ENCODE data around the gene CD28. TPM values are rescaled to one million over a fixed set of nuclear protein-coding genes. Genes with fewer than 3 reads are reported as not detected.

The CD28 gene
- total and polyA plus RNA-seq, 2 donors from 2014 or later: 0.37 to 4.7 TPM

- Histone ChIP-seq H3K9me3 (ENCODE audit: control insufficient read depth in 2 of 3, insufficient read depth in 1 of 3, low read length in 3 of 3) (no peaks in the 10 kb centered on the region), H3K4me3 (ENCODE audit: low read length in 3 of 3) (no peak overlapping the region), H3K9ac (ENCODE audit: low read length in 3 of 3) (no peak overlapping the region), H3K27me3 (ENCODE audit: control insufficient read depth, insufficient read depth, low read length) (no peaks in the 10 kb centered on the region), H3K27ac (ENCODE audit: low read depth in 2 of 2, low read length in 2 of 2) (no peak overlapping the region), H3K4me1 (ENCODE audit: control insufficient read depth in 2 of 3, insufficient read depth in 2 of 3, low read depth in 1 of 3, low read length in 3 of 3) (no peaks in the 10 kb centered on the region), H3K36me3 (ENCODE audit: control insufficient read depth in 2 of 3, insufficient read depth in 3 of 3, low read length in 3 of 3) (no peaks in the 10 kb centered on the region)
- intact Hi-C loops (cut with DNase I): no loop called here
- no peak for DNase-seq
- TF ChIP-seq CTCF (IDR thresholded peaks at IDR 0.05; ENCODE audit: borderline replicate concordance, extremely low read depth, insufficient read depth): no peak
- FAIRE-seq: no peak
Observed at GRCh38 chr2:203732953-203733510, 26.6 kb downstream of the CD28 start.

GRCh38 chr2:203733684-203734083 is 27.2 kb downstream of the CD28 start:
- H3K27ac ChIP-seq (ENCODE audit: low read depth in 2 of 2, low read length in 2 of 2): no peak overlapping the region
- no peaks in the 10 kb centered on the region for H3K36me3 ChIP-seq (ENCODE audit: control insufficient read depth in 2 of 3, insufficient read depth in 3 of 3, low read length in 3 of 3)
- DNase-seq: no peak
- H3K4me1 ChIP-seq (ENCODE audit: control insufficient read depth in 2 of 3, insufficient read depth in 2 of 3, low read depth in 1 of 3, low read length in 3 of 3): no peaks in the 10 kb centered on the region
- H3K9ac ChIP-seq (ENCODE audit: low read length in 3 of 3): no peak overlapping the region
- intact Hi-C loops (cut with DNase I): no loop called here
- no peak for FAIRE-seq
- H3K4me3 ChIP-seq (ENCODE audit: low read length in 3 of 3): no peak overlapping the region
- H3K9me3 ChIP-seq (ENCODE audit: control insufficient read depth in 2 of 3, insufficient read depth in 1 of 3, low read length in 3 of 3): no peaks in the 10 kb centered on the region
- H3K27me3 ChIP-seq (ENCODE audit: control insufficient read depth, insufficient read depth, low read length): no peaks in the 10 kb centered on the region
- TF ChIP-seq CTCF (IDR thresholded peaks at IDR 0.05; ENCODE audit: borderline replicate concordance, extremely low read depth, insufficient read depth): no peak

- intact Hi-C loops (cut with DNase I): no loop called here
- DNase-seq (peak in 1 of 5 donors; percentile 76), FAIRE-seq (no peak)
- Histone ChIP-seq H3K36me3 (ENCODE audit: control insufficient read depth in 2 of 3, insufficient read depth in 3 of 3, low read length in 3 of 3) (no peaks in the 10 kb centered on the region), H3K4me3 (ENCODE audit: low read length in 3 of 3) (no peak overlapping the region), H3K9me3 (ENCODE audit: control insufficient read depth in 2 of 3, insufficient read depth in 1 of 3, low read length in 3 of 3) (no peaks in the 10 kb centered on the region), H3K27me3 (ENCODE audit: control insufficient read depth, insufficient read depth, low read length) (no peaks in the 10 kb centered on the region), H3K4me1 (ENCODE audit: control insufficient read depth in 2 of 3, insufficient read depth in 2 of 3, low read depth in 1 of 3, low read length in 3 of 3) (no peaks in the 10 kb centered on the region), H3K27ac (ENCODE audit: low read depth in 2 of 2, low read length in 2 of 2) (no peak overlapping the region), H3K9ac (ENCODE audit: low read length in 3 of 3) (no peak overlapping the region)
- TF ChIP-seq CTCF (IDR thresholded peaks at IDR 0.05; ENCODE audit: borderline replicate concordance, extremely low read depth, insufficient read depth): no peak
Observed at GRCh38 chr2:203734276-203734983, 28.0 kb downstream of the CD28 start.

All from kidney (tissue), 14 donors.